K562 (cell line): ENCODE data around the gene UHRF1. TPM values are rescaled to one million over a fixed set of nuclear protein-coding genes. Genes with fewer than 3 reads are reported as not detected.
A peak's percentile ranks its signal among the peaks of the same experiment; 100 is the strongest.

Source experiments
- ATF3 ChIP-seq, 2 experiments: fragments of 450-650 bp in 1 of 2; sonication (generic) in 1 of 2; formaldehyde crosslinking in 1 of 2; IDR thresholded peaks in 1 of 2; conservative IDR thresholded peaks in 1 of 2; 2 replicates each; pipeline versions ENCODE4 v1.6.1 to v1.8.1; 2016 to 2023; ENCODE audit warnings: mild to moderate bottlenecking in 2 of 2, moderate library complexity in 2 of 2, inconsistent platforms in 1 of 2, missing genetic modification reagents in 1 of 2
- CBFB ChIP-seq: sonication (generic); formaldehyde crosslinking; IDR thresholded peaks from 2 replicates; pipeline ENCODE4 v1.4.0; 2020; ENCODE audit warnings: mild to moderate bottlenecking, missing genetic modification reagents
- CTBP1 ChIP-seq: fragments of 450-650 bp; IDR thresholded peaks from 2 replicates; pipeline ENCODE4 v1.6.1; 2016; ENCODE audit warnings: borderline replicate concordance
- E2F1 ChIP-seq: sonication (generic); formaldehyde crosslinking; IDR thresholded peaks from 2 replicates; pipeline ENCODE4 v1.8.1; 2023; ENCODE audit warnings: mild to moderate bottlenecking, missing genetic modification reagents, moderate library complexity
- HBP1 ChIP-seq: fragments of 450-650 bp; formaldehyde crosslinking; IDR thresholded peaks from 2 replicates; pipeline ENCODE4 v1.4.0; 2022; ENCODE audit warnings: missing genetic modification characterization
- HDAC2 ChIP-seq: fragments of 450-650 bp; IDR thresholded peaks from 2 replicates; pipeline ENCODE4 v1.6.1; 2016; ENCODE audit warnings: mild to moderate bottlenecking
- HLTF ChIP-seq: fragments of 450-650 bp; IDR thresholded peaks from 2 replicates; pipeline ENCODE4 v1.6.1; 2016
- NFIX ChIP-seq: fragments of 250-450 bp; sonication (Bioruptor Pico); IDR thresholded peaks from 2 replicates; pipeline ENCODE4 v1.4.0; 2020; ENCODE audit warnings: low read depth, mild to moderate bottlenecking, moderate library complexity
- RUNX1 ChIP-seq: sonication (generic); IDR thresholded peaks from 2 replicates; pipeline ENCODE4 v1.6.1; 2016; ENCODE audit warnings: antibody characterized with exemption, low read depth
- SMC3 ChIP-seq: conservative IDR thresholded peaks from 2 replicates; pipeline ENCODE4 v1.6.1; 2011; ENCODE audit warnings: low read depth, low read length, improper control_type of control experiment; ENCODE audit not compliant: insufficient read depth
- SP1 ChIP-seq: sonication (generic); formaldehyde crosslinking; IDR thresholded peaks from 2 replicates; pipeline ENCODE4 v1.8.1; 2022; ENCODE audit warnings: mild to moderate bottlenecking, missing genetic modification reagents
- SUPT5H ChIP-seq: fragments of 450-650 bp; IDR thresholded peaks from 2 replicates; pipeline ENCODE4 v1.6.1; 2016
- USF2 ChIP-seq: sonication (generic); formaldehyde crosslinking; IDR thresholded peaks from 2 replicates; pipeline ENCODE4 v1.5.0; 2020; ENCODE audit warnings: missing genetic modification reagents
- ZNF165 ChIP-seq: fragments of 250-450 bp; sonication (Bioruptor Pico); IDR thresholded peaks from 2 replicates; pipeline ENCODE4 v1.4.0; 2020; ENCODE audit warnings: borderline replicate concordance
- ZNF197 ChIP-seq: fragments of 200-800 bp; sonication (Bioruptor generic); IDR thresholded peaks from 2 replicates; pipeline ENCODE4 v1.6.1; 2016; ENCODE audit warnings: low read depth, missing genetic modification characterization, missing compliant biosample characterization
- ZNF311 ChIP-seq: fragments of 250-450 bp; sonication (Bioruptor Pico); IDR thresholded peaks from 2 replicates; pipeline ENCODE4 v1.4.0; 2020; ENCODE audit warnings: mild to moderate bottlenecking, moderate library complexity
- ZNF318 ChIP-seq, 2 experiments: fragments of 450-650 bp; IDR thresholded peaks; 2 replicates each; pipeline ENCODE4 v1.6.1; 2016; ENCODE audit warnings: mild to moderate bottlenecking in 2 of 2, borderline replicate concordance in 1 of 2, low read depth in 1 of 2, moderate library complexity in 1 of 2
- polyA plus RNA-seq, 8 experiments: library from polyadenylated mRNA; depleted of rRNA in 4 of 8; stranded (reverse) in 5 of 8; unstranded in 3 of 8; fragments of >200 nt; fragmentation: Nextera tagmentation in 2 of 8; fragmentation: Illumina TruSeq in 1 of 8; extraction: Ambion mirVana in 2 of 8; extraction: Trizol in 1 of 8; gene quantifications; 2 replicates each; pipeline versions ENCODE4 v1.2.1 to v1.2.3, GENCODE V29; 2011 to 2014; ENCODE audit warnings: inconsistent platforms in 1 of 8, missing spikeins in 1 of 8
- total RNA-seq, 7 experiments: library from RNA; depleted of rRNA in 6 of 7; stranded (reverse); fragments of >200 nt in 6 of 7; fragmentation: Illumina TruSeq in 2 of 7; extraction: Trizol in 2 of 7; gene quantifications; 2 replicates each; pipeline versions ENCODE4 v1.2.1 to v1.2.3, GENCODE V29; 2011 to 2021; ENCODE audit warnings: low replicate concordance in 1 of 7

The UHRF1 gene
- total and polyA plus RNA-seq, 9 of the 15 experiments (the other 6 are each of a cell fraction or from before 2014, with no cell fraction given): 6.0 to 101 (median 30.9) TPM

- no peak for TF ChIP-seq ZNF318 (IDR thresholded peaks at IDR 0.05; ENCODE audit: borderline replicate concordance in 1 of 2, low read depth in 1 of 2)
- no peak for TF ChIP-seq ZNF311
- TF ChIP-seq SP1: no peak
- no peak for TF ChIP-seq ZNF165
- peak; percentile 88 for TF ChIP-seq CTBP1
- TF ChIP-seq NFIX (CRISPR knock-in tag): no peak
- no peak for TF ChIP-seq SMC3
- TF ChIP-seq E2F1: no peak
- TF ChIP-seq USF2 (CRISPR knock-in tag): no peak
- TF ChIP-seq CBFB (CRISPR knock-in tag): no peak
- TF ChIP-seq HLTF: no peak
- TF ChIP-seq SUPT5H: no peak
- no peak for TF ChIP-seq ZNF197 (CRISPR knock-in tag)
- TF ChIP-seq HBP1 (CRISPR knock-in tag): no peak
- no peak for TF ChIP-seq RUNX1
- no peak for TF ChIP-seq ATF3 (IDR thresholded peaks at IDR 0.05)
- TF ChIP-seq ATF3 (CRISPR knock-in tag; conservative IDR thresholded peaks at IDR 0.05): no peak
- peak; percentile 16; the same call in 1 of the 2 replicates for TF ChIP-seq HDAC2
Measured at GRCh38 chr19:4987256-4987655, 78.0 kb downstream of the UHRF1 start (continued).
